Astrocyte of the cerebellum (primary cell): ENCODE results near the gene ADAM33.

Experiments used
- DNase-seq: peaks from one replicate; pipeline ENCODE4 v3.0.0-alpha.2; 2011; ENCODE audit warnings: low read depth
- H3K4me3 ChIP-seq: 2 replicates; pipeline ENCODE4 v1.5.1; 2011; ENCODE audit warnings: mild to moderate bottlenecking, low read depth, low read length, moderate library complexity
- CTCF ChIP-seq: IDR thresholded peaks from 2 replicates; pipeline ENCODE4 v1.5.1; 2012; ENCODE audit warnings: low read length, low read depth, moderate library complexity, mild to moderate bottlenecking; ENCODE audit errors: missing control alignments
- in situ Hi-C: cut with HindIII; loops from 2 replicates; pipeline ENCODE4 v1.10.0; 2017; ENCODE audit warnings: low sequenced_read_pairs

ADAM33 gene

GRCh38 chr20:3670511-3670910 lies 11.3 kb downstream of the ADAM33 start:
- no peak for TF ChIP-seq CTCF
- no peak overlapping the region for H3K4me3 ChIP-seq
- in situ Hi-C loops: no loop called here
- no peak for DNase-seq

- in situ Hi-C loops: no loop called here
- no peak for TF ChIP-seq CTCF
- H3K4me3 ChIP-seq: no peak overlapping the region
- no peak for DNase-seq
These were observed 12.0 kb downstream of the ADAM33 start for GRCh38 chr20:3669710-3670367.

GRCh38 chr20:3667434-3668037 lies 14.3 kb downstream of the ADAM33 start:
- no peak overlapping the region for H3K4me3 ChIP-seq
- in situ Hi-C loops: no loop called here
- DNase-seq: no peak
- no peak for TF ChIP-seq CTCF

GRCh38 chr20:3663858-3664257 lies 18.0 kb downstream of the ADAM33 start:
- in situ Hi-C loops: no loop called here
- DNase-seq: no peak

GRCh38 chr20:3663031-3663701 lies 18.6 kb downstream of the ADAM33 start, which contains the start of gene GFRA4:
Gene GFRA4 (minus strand): TSS chr20:3663399. CDS start chr20:3663399, 0 bp downstream.
- TF ChIP-seq CTCF: no peak
- no peak within 1 kb of the TSS for H3K4me3 ChIP-seq
- DNase-seq: no peak
- in situ Hi-C loops: no loop called here

More at GRCh38 chr20:3663858-3664257, 18.0 kb downstream of the ADAM33 start:
- no peak for TF ChIP-seq CTCF
- H3K4me3 ChIP-seq: no peak overlapping the region

- no peak for TF ChIP-seq CTCF
- no peak overlapping the region for H3K4me3 ChIP-seq
- in situ Hi-C loops: no loop called here
- no peak for DNase-seq
These were observed 19.8 kb downstream of the ADAM33 start for GRCh38 chr20:3661814-3662665.
